Prostate gland (tissue), 2 donors: ENCODE data around the gene SOBP.

Experiments
- POLR2A ChIP-seq: fragments of 450-650 bp; IDR thresholded peaks from one replicate; pipeline ENCODE4 v1.6.1; 2016; ENCODE audit warnings: antibody characterized with exemption, mild to moderate bottlenecking
- POLR2AphosphoS5 ChIP-seq: sonication (generic); formaldehyde crosslinking; IDR thresholded peaks from one replicate; pipeline ENCODE4 v1.6.1; 2017; ENCODE audit warnings: antibody characterized with exemption
- TF ChIP-seq, protein P1 (sequence below), 4 experiments: fragments of 200-600 bp in 2 of 4; fragments of 450-650 bp in 2 of 4; sonication (generic) in 2 of 4; IDR thresholded peaks; 1 replicate in 3 of 4; 2 replicates in 1 of 4; pipeline ENCODE4 v1.5.1; 2016 to 2019; ENCODE audit warnings: antibody characterized with exemption in 4 of 4, mild to moderate bottlenecking in 2 of 4, moderate library complexity in 2 of 4

DNA sequence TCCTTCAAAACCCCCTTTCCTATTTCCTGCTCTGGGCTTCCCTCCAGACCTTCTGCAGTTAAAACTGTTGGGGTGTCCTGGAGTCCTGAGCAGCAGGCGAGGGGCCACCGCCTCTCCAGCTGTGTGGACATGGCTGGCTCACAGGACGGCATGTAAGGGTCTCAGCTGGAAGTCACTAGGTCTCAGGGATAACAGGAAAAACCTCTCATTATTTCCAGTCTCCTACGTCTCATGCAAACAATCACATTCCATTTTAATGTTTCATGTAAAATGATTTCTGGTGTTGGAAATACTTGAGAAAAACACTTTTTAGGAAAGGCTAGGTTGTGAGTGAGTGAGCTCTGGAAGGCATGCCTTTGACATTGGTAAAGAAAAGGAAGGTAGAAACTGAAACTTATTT lies 175.5 kb downstream of the SOBP start:
- TF ChIP-seq POLR2A = no peak
- TF ChIP-seq, protein P1, sequence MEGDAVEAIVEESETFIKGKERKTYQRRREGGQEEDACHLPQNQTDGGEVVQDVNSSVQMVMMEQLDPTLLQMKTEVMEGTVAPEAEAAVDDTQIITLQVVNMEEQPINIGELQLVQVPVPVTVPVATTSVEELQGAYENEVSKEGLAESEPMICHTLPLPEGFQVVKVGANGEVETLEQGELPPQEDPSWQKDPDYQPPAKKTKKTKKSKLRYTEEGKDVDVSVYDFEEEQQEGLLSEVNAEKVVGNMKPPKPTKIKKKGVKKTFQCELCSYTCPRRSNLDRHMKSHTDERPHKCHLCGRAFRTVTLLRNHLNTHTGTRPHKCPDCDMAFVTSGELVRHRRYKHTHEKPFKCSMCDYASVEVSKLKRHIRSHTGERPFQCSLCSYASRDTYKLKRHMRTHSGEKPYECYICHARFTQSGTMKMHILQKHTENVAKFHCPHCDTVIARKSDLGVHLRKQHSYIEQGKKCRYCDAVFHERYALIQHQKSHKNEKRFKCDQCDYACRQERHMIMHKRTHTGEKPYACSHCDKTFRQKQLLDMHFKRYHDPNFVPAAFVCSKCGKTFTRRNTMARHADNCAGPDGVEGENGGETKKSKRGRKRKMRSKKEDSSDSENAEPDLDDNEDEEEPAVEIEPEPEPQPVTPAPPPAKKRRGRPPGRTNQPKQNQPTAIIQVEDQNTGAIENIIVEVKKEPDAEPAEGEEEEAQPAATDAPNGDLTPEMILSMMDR (IDR thresholded peaks at IDR 0.05) = no peak
- TF ChIP-seq POLR2AphosphoS5 = no peak
